Stimulated activated CD4-positive, alpha-beta T cell treated with anti-CD3 and anti-CD28 coated beads, Interleukin-1b, Interleukin-23, amount 100 ng/mL, for 24 hours (primary cell): Measurements from ENCODE around the gene PPT2.
"Not testable (repeated sequence)": the region's sequence is repeated elsewhere in the genome, so short reads cannot be mapped to it uniquely, and the experiment has no call there.

ENCODE experiments used
- DNase-seq, 4 experiments: peaks; one replicate each; pipeline ENCODE4 v3.0.0-alpha.2; 2020; ENCODE audit warnings: low read depth in 4 of 4, low spot score in 1 of 4

The PPT2 gene

GRCh38 chr6:32126880-32127279, 27.1 kb upstream of the PPT2 start:
- no peak for DNase-seq

GRCh38 chr6:32127409-32127716, 26.6 kb upstream of the PPT2 start:
- DNase-seq: no peak

GRCh38 chr6:32127717-32128592, 26.0 kb upstream of the PPT2 start, which contains the start of gene ATF6B:
ATF6B (minus strand) TSS chr6:32128246; CDS start chr6:32128207, 39 bp downstream.
- peak; percentile 81 to 96 (median 94) for DNase-seq

- DNase-seq: no peak
Observed at GRCh38 chr6:32128751-32129296, 25.1 kb upstream of the PPT2 start.

- DNase-seq: no peak
Observed at GRCh38 chr6:32129297-32130088, 24.4 kb upstream of the PPT2 start.

GRCh38 chr6:32131439-32131948, 22.4 kb upstream of the PPT2 start:
- DNase-seq: no peak

- no peak for DNase-seq
Observed at GRCh38 chr6:32132110-32132509, 21.8 kb upstream of the PPT2 start.

- DNase-seq: no peak
Observed at GRCh38 chr6:32133786-32134185, 20.2 kb upstream of the PPT2 start.

GRCh38 chr6:32137454-32137853, 16.5 kb upstream of the PPT2 start:
- DNase-seq: no peak

GRCh38 chr6:32139590-32139989, 14.4 kb upstream of the PPT2 start:
- no peak for DNase-seq

- DNase-seq: no peak
Observed at GRCh38 chr6:32140420-32141046, 13.4 kb upstream of the PPT2 start.

GRCh38 chr6:32144238-32144637, 9.7 kb upstream of the PPT2 start:
- DNase-seq: not testable (repeated sequence)

GRCh38 chr6:32146287-32146686, 7.7 kb upstream of the PPT2 start:
- no peak for DNase-seq

GRCh38 chr6:32146687-32147086, 7.3 kb upstream of the PPT2 start:
- DNase-seq: no peak

- no peak for DNase-seq
Observed at GRCh38 chr6:32147401-32148132, 6.4 kb upstream of the PPT2 start.

- DNase-seq: peak in 3 of 4 experiments; percentile 51 to 55 (median 54)
Observed at GRCh38 chr6:32148289-32149091, 5.5 kb upstream of the PPT2 start.

- DNase-seq: no peak
Observed at GRCh38 chr6:32149092-32149755, 4.7 kb upstream of the PPT2 start.

- no peak for DNase-seq
Observed at GRCh38 chr6:32149932-32150870, 3.7 kb upstream of the PPT2 start.
